HG02981 (cell line): ENCODE results near the gene NAALAD2.
"Not testable (repeated sequence)": the region's sequence is repeated elsewhere in the genome, so short reads cannot be mapped to it uniquely, and the experiment has no call there.

ENCODE experiments used
- ATAC-seq: cut with Tn5 transposase; IDR thresholded peaks from one replicate; pipeline ENCODE4 v1.9.1; 2021; ENCODE audit warnings: mild to moderate bottlenecking, moderate library complexity; ENCODE audit not compliant: unreplicated experiment

The NAALAD2 gene

GRCh38 chr11:90134478-90135003, at the start of gene NAALAD2:
Gene NAALAD2, plus strand, starts transcription at chr11:90134663. Its CDS starts 96 bp downstream, at chr11:90134759.
- ATAC-seq: no peak

DNA sequence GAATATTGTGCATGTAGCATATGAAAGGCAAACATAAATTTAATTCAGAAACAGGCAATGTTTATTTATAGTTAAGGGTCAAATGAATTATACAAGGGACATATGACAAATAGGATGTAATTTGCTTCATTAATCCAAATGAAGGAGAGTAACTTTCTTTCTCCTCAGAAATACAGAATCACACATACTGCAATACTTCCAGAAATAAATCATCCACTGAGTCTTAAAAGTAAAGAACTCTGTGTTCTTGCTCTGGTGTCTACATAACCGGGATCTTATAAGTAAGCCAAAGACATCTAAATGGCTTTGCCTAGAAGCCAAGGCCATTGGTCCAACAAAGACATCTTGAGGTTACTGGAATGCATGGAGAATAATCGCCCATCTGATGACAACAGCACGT, 48.8 kb upstream of the NAALAD2 start, which contains the start of gene UBTFL1:
Gene UBTFL1 (plus strand): TSS at position 301 of the 400 bp plus-strand sequence. CDS start 0 bp downstream, at position 301.
- ATAC-seq: not testable (repeated sequence)

DNA sequence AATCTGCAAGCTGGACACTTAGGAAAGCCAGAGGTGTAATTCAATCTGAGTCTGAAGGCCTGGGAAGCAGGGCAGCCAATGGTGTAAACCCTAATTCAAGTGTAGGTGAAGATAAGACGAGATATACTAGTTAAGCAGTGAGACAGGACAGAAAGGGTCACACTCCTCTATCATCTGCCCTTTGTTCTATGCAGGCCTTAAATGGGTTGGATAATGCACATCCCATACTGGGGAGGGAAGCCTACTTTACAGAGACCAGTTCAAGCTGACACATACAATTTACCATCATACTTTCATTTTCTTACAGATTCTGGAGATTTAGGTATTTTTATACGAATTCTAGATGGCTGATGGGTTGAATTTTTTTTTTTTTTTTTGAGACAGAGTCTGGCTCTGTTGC, 45.7 kb upstream of the NAALAD2 start:
- not testable (repeated sequence) for ATAC-seq

DNA sequence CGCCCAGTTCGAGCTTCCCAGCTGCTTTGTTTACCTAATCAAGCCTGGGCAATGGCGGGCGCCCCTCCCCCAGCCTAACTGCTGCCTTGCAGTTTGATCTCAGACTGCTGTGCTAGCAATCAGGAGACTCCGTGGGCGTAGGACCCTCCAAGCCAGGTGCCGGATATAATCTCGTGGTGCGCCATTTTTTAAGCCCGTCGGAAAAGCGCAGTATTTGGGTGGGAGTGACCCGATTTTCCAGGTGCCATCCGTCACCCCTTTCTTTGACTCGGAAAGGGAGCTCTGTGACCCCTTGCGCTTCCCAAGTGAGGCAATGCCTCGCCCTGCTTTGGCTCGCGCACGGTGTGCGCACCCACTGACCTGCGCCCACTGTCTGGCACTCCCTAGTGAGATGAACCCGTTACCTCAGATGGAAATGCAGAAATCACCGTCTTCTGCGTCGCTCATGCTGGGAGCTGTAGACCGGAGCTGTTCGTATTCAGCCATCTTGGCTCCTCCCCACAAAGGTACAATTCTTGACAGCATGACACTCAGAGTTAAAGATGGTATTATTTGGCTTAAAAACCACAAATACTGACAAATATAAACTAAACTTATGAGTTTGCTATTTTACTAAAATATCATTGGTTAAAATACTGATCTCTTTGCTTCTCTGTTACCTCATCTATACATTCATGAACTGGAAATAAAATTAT, 39.1 kb upstream of the NAALAD2 start:
- not testable (repeated sequence) for ATAC-seq

- ATAC-seq: not testable (repeated sequence)
These were observed 36.2 kb upstream of the NAALAD2 start for GRCh38 chr11:90098261-90098660.

DNA sequence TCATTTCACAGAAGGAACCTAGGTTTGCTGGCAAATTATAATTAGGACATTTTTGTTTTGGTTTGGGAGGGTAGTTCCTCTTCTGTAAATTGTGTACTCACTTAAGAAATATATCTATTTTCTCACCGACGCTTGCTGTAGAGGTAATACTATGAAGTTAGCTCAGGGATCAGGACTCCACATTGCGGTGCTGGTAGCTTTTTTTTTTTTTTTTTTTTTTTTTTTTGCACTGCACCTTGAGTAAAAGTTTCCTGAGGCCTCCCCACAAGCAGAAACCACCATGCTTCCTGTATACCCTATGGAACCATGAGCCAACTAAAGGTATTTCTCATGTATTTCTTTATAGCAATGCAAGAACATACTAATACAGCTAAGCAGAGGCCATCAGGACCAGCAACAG, 34.0 kb upstream of the NAALAD2 start:
- ATAC-seq: no peak

DNA sequence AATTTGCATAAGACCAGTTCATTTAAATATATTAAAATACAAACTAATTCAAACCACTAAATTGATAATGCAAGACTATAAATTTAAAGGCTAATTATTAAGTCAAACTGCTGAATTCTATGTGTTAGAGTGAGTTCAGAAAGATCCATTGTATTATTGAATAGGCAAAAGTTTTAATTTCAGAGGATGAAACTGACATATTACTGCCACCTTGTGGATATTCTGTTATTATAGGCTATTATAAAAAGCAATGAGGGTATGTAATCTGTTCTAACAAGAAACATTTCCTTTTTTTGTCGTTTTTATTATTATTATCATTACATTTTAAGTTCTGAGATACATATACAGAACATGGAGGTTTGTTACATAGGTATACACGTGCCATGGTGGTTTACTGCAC, 20.9 kb upstream of the NAALAD2 start:
- ATAC-seq: no peak

DNA sequence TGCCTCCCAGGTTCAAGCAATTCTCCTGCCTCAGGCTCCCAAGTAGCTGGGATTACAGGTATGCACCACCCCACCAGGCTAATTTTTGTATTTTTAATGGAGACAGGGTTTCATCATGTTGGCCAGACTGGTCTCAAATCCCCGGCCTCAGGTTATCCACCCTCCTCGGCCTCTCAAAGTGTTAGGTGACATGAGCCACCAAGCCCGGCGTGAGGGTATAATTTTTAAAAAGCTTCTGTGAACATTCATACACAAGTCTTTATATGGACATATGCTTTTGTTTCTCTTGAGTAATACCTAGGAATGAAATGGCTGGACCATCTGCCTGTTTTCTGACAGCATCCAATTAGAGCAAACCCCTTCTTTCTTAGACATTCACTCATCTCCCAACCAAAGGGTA, 14.3 kb upstream of the NAALAD2 start:
- no peak for ATAC-seq

GRCh38 chr11:90124371-90124770, 10.1 kb upstream of the NAALAD2 start:
- no peak for ATAC-seq

DNA sequence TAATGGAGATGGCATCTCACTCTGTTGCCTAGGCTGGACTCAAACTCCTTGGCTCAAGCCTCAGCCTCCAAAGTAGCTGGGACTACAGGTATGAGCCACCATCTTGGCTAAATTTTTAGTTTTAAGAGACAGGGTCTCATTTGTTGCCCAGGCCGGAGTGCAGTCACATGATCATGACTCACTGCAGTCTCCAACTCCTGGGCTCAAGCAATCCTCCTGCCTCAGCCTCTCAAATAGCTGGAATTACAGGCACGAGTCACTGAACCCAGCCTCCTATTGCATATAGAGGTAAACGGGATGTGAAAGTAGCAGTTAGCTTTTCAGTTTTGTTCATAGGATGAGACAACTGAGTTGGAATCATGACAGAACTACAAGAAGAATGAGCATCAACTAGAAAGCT, 9.5 kb upstream of the NAALAD2 start:
- no peak for ATAC-seq

GRCh38 chr11:90133560-90134477, 644 bp upstream of the NAALAD2 start:
- ATAC-seq: no peak

- no peak for ATAC-seq
These were observed 553 bp downstream of the NAALAD2 start for GRCh38 chr11:90135016-90135415.

DNA sequence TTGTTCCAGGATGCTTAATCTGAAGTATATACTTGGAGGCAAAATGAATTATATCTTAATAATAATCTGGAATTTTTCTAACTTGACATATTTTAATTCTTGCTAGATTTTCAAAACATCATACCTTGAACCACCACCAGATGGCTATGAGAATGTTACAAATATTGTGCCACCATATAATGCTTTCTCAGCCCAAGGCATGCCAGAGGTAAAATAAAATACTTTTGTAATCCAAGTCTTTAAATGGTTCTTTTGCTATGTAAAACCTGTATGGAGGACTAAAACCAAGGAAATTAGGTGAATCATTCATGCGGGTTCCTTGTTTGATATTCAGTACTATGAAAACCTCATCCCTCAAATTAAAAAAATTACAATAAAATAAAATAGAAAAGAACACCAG, 14.4 kb downstream of the NAALAD2 start:
- ATAC-seq: no peak

DNA sequence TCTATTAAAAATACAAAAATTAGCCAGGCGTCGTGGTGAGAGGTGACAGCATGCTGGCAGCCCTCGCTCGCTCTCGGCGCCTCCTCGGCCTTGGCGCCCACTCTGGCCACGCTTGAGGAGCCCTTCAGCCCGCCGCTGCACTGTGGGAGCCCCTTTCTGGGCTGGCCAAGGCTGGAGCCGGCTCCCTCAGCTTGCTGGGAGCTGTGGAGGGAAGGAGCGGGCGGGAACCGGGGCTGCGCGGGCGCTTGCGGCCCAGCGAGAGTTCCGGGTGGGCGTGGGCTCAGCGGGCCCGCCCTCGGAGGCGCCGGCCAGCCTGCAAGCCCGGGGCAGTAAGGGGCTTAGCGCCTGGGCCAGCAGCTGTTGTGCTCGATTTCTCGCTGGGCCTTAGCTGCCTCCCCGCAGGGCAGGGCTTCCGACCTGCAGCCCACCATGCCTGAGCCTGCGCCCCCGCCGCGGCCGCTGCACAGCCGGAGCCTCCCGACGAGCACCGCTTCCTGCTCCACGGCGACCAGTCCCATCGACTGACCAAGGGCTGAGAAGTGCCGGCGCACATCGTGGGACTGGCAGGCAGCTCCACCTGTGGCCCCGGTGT, 32.6 kb downstream of the NAALAD2 start:
- not testable (repeated sequence) for ATAC-seq

- not testable (repeated sequence) for ATAC-seq
These were observed 33.2 kb downstream of the NAALAD2 start for GRCh38 chr11:90167704-90168103.

DNA sequence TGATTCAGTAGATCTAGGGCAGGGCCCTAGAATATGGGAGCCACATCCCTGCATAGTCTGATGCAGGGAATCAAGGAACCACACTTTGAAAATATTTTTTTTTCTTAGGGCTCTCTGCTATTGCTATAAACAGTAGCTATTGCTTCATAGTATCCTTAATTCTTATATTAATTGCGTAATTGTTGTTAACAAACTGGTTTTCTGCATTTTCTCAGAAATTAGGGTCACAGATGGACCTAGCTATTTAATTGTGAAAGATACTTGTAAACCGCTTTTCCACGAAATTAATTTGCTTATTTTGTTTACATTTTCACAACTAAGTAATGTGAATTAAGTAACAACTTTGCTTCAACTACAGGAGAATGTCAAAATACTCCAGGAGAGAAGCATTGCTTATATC, 34.1 kb downstream of the NAALAD2 start:
- ATAC-seq: no peak

DNA sequence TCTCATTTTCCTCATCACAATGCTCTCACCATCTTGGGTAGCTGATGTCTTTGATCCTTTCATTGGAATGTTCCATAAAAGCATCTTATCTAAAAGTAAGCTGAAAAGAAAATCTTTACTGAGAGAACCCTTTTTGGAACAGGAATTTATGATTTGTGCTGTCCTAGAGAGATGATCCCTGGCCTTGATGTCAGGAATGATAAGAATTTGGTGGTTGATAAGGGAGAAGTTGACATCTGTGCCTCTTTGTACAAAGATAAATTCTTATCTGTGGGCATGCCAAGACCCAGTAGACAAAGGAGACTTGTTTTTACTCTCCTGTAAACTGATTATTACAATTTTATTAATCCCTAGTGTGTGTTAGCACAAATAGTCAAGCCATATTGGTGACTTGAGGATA, 36.9 kb downstream of the NAALAD2 start:
- no peak for ATAC-seq

DNA sequence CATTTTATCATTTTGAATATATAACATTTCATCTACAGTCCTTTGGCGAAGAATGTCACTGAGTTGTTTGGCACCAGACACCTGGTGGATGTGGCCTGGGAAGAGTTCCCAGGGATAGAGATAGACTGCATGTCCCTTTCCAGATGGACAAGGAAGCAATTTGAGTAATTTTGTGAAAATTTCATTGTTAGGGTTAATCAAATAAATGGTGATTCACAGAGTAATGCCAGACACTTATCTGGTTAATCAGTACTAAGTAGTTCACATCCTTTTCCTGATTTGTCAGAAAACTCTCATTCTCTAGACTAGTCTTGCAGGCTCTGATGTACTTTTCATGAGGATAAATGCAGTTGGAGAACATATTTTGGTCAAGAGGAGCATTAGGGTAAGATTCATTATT, 41.6 kb downstream of the NAALAD2 start:
- ATAC-seq: no peak

DNA sequence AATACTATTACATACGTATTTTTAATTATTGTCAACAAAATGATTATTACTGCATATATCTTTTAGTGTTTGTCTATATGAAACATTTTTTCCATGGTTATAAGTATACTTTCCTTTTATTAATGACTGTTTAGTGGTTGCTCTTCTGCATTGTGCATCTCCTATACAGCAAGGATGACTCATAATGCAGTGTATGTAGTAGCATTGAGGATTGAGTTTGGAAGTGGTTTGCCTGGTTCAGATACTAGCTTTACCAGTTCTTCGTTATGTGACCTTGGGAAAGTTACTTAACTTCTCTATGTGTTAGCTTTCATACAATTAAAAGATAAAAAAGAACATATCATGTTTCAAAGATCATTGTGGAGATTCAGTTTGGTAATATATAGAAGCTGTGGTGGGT, 44.3 kb downstream of the NAALAD2 start:
- no peak for ATAC-seq

DNA sequence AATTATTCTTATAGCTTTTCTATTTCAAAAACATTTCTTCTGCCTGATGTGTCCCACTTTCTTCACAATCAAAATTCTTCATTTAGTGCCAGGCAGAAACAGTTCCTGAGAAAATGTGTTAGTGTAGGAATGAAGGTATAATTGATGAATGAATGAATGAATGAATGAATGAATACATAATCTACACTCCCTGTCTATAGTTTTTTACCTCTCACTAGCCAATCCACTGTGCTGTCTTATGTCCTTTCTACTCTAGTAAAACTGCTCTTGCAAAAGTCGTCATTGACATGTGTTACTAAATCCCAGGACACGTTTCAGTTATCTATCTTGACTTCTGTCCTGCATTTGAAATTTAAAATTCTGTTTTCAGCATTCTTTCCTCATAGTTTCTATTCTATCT, 45.5 kb downstream of the NAALAD2 start:
- ATAC-seq: no peak

DNA sequence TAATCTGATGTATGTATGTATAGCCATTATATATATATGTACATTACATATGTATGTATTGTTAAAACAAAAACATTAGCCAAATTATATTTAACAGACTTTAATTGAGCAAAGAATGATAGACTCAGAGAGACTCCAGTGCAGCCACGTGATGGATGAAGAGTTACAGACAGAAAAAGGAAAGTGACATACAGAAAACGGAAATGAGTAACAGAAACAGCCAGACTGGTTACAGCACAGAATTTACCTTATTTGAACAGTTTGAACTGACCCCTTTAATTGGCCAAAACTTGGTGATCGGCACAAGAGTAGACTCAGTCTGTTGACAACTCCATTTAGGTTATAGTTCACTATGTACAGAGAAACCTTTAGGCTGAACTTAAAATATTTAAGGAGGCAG, 53.4 kb downstream of the NAALAD2 start:
- no peak for ATAC-seq
